ENCODE data around the gene PPDPF. TPM values are rescaled to one million over a fixed set of nuclear protein-coding genes. Genes with fewer than 3 reads are reported as not detected.

PPDPF gene
- total and polyA plus RNA-seq, 12 donors, result 7.4 to 193 (median 81.3) TPM

GRCh38 chr20:63501818-63502670 lies 18.5 kb upstream of the PPDPF start:
- intact Hi-C loops (cut with DNase I), result no loop called here
- Histone ChIP-seq H3K4me3 (no peak overlapping the region), H3K4me1 (replicated peaks in 1 of 2) (peaks cover 8% of the 10 kb centered on the region in 2 donors), H3K27me3 (no peaks in the 10 kb centered on the region), H3K9me3 (replicated peaks in 1 of 3) (no peaks in the 10 kb centered on the region), H3K36me3 (replicated peaks in 1 of 2) (no peaks in the 10 kb centered on the region), H3K27ac (peak overlapping the region in 1 of 5 donors; percentile 78)
- TF ChIP-seq CTCF (IDR thresholded peaks at IDR 0.05), result no peak
- no peak for TF ChIP-seq POLR2A (IDR thresholded peaks at IDR 0.05)
- 20 to 25% (median 21%) methylated on average over 3 to 26 of the region's 26 CpGs for WGBS, 4 donors
- peak in 4 of 7 donors; percentile 19 to 92 (median 46) for DNase-seq

- TF ChIP-seq CTCF (IDR thresholded peaks at IDR 0.05), result no peak
- no peak for TF ChIP-seq POLR2A (IDR thresholded peaks at IDR 0.05)
- DNase-seq, result no peak
- intact Hi-C loops (cut with DNase I), result no loop called here
These were observed 17.8 kb upstream of the PPDPF start for GRCh38 chr20:63502671-63503172.

GRCh38 chr20:63503524-63503923 lies 17.0 kb upstream of the PPDPF start:
- Histone ChIP-seq H3K36me3 (replicated peaks in 1 of 2) (no peaks in the 10 kb centered on the region), H3K4me3 (no peak overlapping the region), H3K9me3 (replicated peaks in 1 of 3) (no peaks in the 10 kb centered on the region), H3K4me1 (replicated peaks in 1 of 2) (peaks cover 0 to 4% of the 10 kb centered on the region in 2 donors), H3K27ac (no peak overlapping the region), H3K27me3 (no peaks in the 10 kb centered on the region)
- intact Hi-C loops (cut with DNase I), result no loop called here
- TF ChIP-seq POLR2A (IDR thresholded peaks at IDR 0.05) (no peak), CTCF (IDR thresholded peaks at IDR 0.05) (no peak)
- 53 to 61% (median 54%) methylated on average over 6 to 7 of the region's 7 CpGs for WGBS, 4 donors
- DNase-seq, result no peak

More at GRCh38 chr20:63502671-63503172, 17.8 kb upstream of the PPDPF start:
- H3K4me1 ChIP-seq (replicated peaks in 1 of 2), result peaks cover 6 to 7% of the 10 kb centered on the region in 2 donors
- no peaks in the 10 kb centered on the region for H3K9me3 ChIP-seq (replicated peaks in 1 of 3)
- WGBS, 4 donors, result 68 to 100% (median 73%) methylated on average over 1 to 15 of the region's 15 CpGs
- no peaks in the 10 kb centered on the region for H3K27me3 ChIP-seq
- H3K27ac ChIP-seq, result peak overlapping the region in 1 of 5 donors; percentile 78
- no peak overlapping the region for H3K4me3 ChIP-seq
- no peaks in the 10 kb centered on the region for H3K36me3 ChIP-seq (replicated peaks in 1 of 2)

GRCh38 chr20:63504642-63505041 lies 15.9 kb upstream of the PPDPF start:
- TF ChIP-seq POLR2A (IDR thresholded peaks at IDR 0.05), result no peak
- no peak for TF ChIP-seq CTCF (IDR thresholded peaks at IDR 0.05)
- DNase-seq, result no peak
- intact Hi-C loops (cut with DNase I), result no loop called here
- WGBS, 4 donors, result 88 to 95% (median 92%) methylated on average over 9 of the region's 9 CpGs
- no peaks in the 10 kb centered on the region for H3K27me3 ChIP-seq
- H3K36me3 ChIP-seq (replicated peaks in 1 of 2), result no peaks in the 10 kb centered on the region
- no peak overlapping the region for H3K27ac ChIP-seq
- no peak overlapping the region for H3K4me3 ChIP-seq
- H3K4me1 ChIP-seq (replicated peaks in 1 of 2), result no peaks in the 10 kb centered on the region
- no peaks in the 10 kb centered on the region for H3K9me3 ChIP-seq (replicated peaks in 1 of 3)
